Mammary epithelial cell (primary cell): ENCODE data around the gene ERBB4.

Experiments used
- EZH2 ChIP-seq: IDR thresholded peaks from 2 replicates; pipeline ENCODE4 v1.6.1; 2012; ENCODE audit warnings: low read length, inconsistent platforms, borderline replicate concordance
- TF ChIP-seq, protein P1 (sequence below), 2 donors: IDR thresholded peaks in 1 of 2; conservative IDR thresholded peaks in 1 of 2; 2 replicates each; pipeline ENCODE4 v1.5.1; 2011 to 2012; ENCODE audit warnings: inconsistent platforms in 2 of 2, low read length in 2 of 2, mild to moderate bottlenecking in 2 of 2, control low read depth in 1 of 2, low read depth in 1 of 2; ENCODE audit not compliant: insufficient read depth in 1 of 2; ENCODE audit errors: extremely low read depth in 1 of 2

DNA sequence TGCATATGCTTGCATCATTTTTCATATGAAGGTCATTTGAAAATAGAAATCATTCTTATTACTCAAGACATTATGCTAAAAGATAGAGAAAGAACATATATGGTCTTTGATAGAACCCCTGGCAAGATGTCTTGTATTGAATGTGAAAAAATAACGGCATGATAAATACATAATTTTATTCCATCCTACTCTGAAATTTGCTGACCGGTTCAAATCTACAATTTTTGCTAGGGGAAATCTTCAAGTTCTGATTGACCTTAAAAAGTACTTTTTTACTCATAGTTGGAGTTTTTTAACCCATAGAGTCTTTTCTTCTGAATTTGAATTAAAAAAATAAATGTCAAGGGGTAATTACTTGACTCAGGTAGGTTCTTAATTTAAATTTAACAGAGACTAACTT lies 920.8 kb downstream of the ERBB4 start:
- TF ChIP-seq, protein P1, sequence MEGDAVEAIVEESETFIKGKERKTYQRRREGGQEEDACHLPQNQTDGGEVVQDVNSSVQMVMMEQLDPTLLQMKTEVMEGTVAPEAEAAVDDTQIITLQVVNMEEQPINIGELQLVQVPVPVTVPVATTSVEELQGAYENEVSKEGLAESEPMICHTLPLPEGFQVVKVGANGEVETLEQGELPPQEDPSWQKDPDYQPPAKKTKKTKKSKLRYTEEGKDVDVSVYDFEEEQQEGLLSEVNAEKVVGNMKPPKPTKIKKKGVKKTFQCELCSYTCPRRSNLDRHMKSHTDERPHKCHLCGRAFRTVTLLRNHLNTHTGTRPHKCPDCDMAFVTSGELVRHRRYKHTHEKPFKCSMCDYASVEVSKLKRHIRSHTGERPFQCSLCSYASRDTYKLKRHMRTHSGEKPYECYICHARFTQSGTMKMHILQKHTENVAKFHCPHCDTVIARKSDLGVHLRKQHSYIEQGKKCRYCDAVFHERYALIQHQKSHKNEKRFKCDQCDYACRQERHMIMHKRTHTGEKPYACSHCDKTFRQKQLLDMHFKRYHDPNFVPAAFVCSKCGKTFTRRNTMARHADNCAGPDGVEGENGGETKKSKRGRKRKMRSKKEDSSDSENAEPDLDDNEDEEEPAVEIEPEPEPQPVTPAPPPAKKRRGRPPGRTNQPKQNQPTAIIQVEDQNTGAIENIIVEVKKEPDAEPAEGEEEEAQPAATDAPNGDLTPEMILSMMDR (conservative IDR thresholded peaks at IDR 0.05 in 1 of 2, IDR thresholded peaks at IDR 0.05 in 1 of 2; ENCODE audit: extremely low read depth in 1 of 2, insufficient read depth in 1 of 2, low read depth in 1 of 2, low read length in 2 of 2) = no peak
- TF ChIP-seq EZH2 = no peak
